ENCODE results near the gene ATP6V0A1. TPM values are rescaled to one million over a fixed set of nuclear protein-coding genes. Genes with fewer than 3 reads are reported as not detected.

ATP6V0A1 gene
- total RNA-seq, 1 donor from 2014 or later, result 44.1 TPM

DNA sequence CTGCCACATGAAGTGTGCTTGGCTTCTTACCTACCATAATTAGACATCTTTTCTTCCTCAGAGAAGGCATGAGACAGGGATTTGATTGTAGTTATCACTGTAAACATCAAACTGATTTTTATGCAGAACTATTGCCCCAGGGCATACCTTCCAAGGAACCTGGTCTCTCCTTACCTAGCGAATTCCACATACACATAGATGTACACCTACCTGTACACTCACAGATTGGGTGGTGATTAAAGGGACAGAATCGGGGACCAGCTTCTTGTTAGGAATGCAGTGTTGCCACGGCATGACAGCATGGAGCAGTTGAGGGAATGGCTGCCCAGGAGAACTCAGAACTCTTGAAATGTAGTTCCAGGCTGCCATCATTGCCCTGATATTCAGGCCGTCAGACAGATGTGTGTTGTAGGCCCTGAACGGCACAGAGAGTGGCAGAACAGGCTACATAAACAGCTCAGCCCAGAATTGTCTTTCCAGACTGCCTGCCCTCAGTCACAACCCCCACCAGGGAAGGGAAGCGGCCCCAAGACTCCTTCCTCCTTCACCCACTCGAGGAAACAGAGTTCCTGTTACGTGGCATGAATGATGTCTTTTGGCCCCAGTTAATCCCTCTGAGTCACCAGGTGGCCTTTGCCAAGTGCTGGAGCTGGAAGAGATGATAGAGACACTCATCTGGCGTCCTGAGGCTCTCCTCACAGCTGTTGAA, 59.5 kb downstream of the ATP6V0A1 start:
- peak; percentile 95 for DNase-seq (ENCODE audit: extremely low read depth, low read depth, low spot score)

DNA sequence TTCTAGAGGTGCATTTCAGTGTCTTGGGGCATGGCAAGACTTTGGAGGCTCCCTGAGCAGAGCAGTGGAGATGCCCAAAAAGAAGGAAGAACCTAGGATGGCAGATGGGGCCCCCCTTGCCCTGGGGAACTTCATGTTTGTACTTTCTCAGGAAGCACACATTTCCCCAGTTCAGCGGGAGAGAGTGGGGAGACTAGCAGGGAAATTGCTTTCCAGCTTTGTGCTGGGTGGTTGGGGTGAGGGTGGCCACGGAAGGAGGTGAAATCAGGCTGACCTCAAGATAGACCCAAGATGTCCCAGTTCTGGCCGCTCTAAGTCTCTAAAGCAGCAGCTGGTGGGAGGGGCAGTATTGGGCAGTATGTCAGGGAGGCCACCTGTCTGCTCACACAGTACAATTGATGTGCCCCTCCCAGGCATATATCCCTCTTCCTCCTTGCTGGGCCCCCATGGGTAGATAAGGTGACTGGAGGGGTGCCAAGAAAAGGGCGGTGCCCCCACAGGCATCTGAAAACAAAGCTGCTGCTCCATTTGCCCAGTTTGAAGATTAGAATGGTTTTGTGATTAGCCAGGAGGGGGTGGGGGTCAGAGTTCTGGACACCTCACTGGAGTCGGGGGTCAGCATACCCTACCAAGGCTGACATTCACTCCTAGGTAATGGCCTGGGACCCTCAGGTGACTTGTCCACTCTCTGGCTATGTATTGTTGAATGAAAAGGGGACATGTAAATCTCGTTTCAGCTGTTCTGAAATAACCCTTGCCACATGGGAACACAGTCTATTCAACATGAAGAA, 60.3 kb downstream of the ATP6V0A1 start:
- peak; percentile 57 for DNase-seq (ENCODE audit: extremely low read depth, low read depth, low spot score)

DNA sequence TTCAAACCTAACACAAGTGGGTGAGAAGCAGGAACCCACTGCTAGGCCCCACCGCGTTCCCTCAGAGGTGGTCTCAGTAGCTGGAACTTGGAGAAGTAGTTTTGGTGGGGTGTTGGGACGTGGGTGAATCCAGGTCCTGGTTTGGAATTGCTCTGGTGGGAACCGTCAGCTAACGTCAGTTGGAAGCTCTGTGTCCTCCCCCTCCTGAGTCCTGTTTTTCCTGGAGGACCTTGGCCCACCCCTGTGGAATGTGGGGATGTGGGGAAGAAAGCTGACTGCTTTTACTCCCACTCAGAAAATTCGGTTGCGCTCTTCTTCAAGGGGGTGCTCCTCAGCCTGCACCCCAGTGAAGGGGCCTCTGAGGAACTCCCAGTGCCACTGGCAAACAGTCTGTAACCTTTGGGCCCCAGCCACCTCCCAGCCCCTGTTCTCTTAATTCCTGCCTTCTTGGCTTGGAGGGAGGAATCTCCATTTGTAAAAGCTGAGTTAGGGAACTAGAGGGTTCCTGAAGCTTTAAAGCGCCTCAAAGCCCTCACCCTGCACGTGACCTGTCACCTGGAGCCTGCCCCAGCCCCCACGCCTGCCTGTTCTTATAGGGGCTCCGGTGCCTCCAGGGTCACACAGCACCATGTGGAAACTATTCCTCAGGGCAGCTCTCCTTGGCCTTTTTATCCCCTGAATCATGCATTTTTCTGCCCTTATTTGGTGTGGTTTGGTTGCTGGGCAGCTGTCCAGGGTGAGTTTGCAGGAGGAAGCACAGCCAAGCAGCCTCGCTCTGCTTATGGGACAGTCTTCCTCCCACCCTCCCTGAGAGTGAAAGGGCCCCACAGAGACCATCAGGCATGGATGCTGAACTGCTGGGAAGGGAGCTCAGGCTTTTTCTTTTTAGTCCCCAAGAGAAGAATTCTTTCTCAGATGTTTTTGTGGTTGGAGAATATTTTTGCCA, 61.1 kb downstream of the ATP6V0A1 start:
- DNase-seq (ENCODE audit: extremely low read depth, low read depth, low spot score), result peak; percentile 94

DNA sequence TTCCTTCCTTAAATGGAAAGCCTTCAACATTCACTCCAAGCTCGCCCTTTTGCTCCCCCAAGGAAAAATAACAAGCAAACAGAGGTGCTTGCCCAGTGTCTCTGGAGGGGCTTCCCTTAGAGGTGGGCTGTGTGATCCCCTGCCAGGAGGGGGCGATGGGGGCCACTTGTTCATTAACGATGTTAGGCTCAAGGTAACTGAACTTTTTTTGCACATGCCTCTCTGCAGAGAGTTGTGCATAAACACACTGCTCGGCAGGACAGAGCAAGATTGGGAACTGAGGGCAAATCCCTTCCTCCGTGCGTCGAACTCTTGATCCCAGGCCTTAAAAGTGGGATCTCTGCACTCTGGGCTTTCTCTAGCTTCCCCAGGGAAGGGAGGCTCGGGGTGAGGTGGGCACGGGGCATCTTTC, 61.9 kb downstream of the ATP6V0A1 start:
- no peak for DNase-seq (ENCODE audit: extremely low read depth, low read depth, low spot score)

DNA sequence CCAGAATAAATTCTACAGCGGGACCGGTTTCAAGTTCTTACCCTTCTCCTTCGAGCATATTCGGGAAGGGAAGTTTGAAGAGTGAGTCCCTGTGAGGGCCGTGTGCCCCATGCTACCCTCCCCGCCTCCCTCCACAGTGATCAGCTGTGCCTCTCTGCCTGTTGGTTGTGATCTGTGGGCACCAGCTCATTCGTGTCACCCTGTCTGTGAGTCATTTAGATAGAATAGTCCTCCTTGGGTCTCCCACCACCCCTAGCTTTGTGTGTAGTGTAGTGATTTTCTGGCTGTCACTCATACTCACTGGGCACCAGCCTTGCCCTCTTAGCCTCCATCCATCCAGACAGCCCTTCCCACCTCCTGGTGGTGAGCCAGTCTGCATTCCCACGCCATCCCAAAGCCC, 62.4 kb downstream of the ATP6V0A1 start:
- DNase-seq (ENCODE audit: extremely low read depth, low read depth, low spot score), result no peak

DNA sequence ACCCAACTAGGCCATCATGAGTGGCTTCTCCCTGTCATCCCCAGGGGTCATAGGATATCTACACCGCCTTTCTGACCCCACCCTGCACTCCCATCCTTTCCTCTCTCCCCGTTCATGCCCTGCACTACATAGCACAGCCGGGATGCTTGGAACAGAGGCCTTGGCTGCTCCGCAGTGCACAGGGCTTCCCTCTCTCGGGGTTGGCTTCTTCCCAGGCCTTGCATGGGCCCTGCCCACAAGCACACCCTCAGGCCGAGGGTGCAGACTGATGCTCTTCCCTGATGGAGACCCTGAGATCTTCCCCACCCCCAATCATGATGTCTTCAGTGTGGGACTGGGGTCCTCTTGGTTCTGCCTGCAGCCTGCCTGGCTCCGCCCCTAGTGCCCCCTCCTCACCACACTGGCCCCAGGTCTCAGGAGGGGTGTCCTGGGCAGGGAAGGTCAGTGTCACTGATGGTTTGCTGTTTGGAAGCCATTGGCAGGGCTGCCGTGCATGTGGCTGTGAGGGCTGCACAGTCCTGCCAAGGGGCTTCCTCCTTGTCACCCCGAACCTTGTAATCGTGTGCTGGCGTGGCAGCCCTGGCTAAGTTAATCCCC, 63.1 kb downstream of the ATP6V0A1 start:
- no peak for DNase-seq (ENCODE audit: extremely low read depth, low read depth, low spot score)

DNA sequence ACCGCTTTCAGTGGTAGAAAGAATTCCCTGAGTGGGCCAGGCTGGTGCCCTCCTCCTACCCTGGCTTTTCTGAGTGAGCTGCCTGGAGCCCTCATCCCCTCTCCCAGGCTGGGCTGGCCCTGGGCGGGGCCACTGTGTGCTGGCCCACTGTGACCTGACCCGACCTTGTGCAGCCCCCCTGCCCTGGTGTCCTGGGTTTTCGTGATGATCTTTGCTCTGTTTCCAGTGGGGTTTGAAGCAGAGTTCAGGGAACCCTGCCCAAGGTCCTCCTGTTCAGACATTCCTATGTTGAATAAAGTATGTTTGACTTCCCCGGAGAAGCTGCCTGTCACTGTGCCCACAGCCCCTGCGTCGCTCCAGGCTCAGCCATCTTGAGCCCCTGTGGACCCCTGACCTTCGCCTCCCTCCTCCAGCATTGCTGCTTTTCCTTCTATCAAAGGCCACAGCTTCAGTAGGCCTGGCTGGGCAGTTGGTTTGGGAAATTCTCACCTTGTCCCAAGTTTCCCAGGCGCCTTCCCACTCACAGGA, 63.6 kb downstream of the ATP6V0A1 start:
- DNase-seq (ENCODE audit: extremely low read depth, low read depth, low spot score), result no peak

DNA sequence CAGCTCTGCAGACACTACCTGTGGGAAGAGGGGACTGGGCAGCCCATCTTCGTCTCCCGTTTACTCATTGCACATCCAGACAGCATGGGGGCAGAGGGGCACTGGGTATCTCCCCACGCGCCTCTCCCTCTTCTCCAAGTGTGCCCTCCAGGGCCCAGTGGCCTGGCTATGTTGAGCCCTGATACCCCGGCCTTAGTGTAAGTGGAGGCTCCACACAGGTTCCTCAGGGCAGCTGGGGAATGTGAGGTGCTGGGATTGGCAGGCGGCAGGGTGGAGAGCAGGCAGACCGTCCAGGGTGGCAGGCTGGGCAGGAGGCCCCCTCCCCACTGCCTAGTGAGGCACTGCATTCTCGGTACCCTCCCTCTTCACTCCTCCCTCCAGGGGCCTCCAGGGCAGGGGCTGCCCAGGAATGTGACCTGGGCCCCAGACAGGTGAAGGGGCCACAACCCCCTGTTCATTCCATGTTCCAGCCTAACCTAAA, 64.2 kb downstream of the ATP6V0A1 start:
- no peak for DNase-seq (ENCODE audit: extremely low read depth, low read depth, low spot score)

DNA sequence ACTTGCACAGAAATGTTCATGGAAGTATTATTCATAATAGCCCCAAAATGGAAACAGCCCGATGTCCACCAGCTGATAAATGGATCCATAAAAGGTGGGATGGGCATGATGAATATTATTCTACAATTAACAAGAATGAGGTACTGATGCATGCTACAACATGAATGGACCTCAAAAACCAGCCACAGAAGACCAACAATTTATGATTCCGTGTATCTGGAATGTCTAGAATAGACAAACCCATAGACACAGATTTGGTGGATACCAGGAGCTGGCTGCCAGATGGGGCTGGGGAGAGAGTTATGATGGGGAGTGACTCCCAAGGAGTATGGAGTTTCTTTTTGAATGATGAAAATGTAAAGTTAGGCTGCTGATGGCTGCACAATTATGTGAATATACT, 66.5 kb downstream of the ATP6V0A1 start:
- no peak for DNase-seq (ENCODE audit: extremely low read depth, low read depth, low spot score)

DNA sequence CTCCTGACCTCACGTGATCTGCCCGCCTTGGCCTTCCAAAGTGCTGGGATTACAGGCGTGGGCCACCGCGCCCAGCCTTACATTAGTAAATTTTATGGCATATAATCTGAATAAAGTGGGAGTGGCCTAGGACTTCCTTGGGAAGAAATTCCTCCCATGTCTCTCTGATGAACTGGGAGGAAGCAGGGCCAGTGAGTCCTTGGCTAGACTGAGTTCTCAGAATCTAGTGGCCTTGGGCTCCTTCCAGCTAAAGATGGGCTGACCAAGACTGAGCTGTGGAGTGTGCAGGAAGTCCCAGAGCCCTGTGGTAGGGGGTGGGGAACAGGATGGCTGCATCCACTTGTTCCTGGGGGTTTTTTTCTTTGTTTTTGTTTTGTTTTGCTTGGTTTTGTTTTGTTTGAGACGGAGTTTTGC, 67.4 kb downstream of the ATP6V0A1 start:
- DNase-seq (ENCODE audit: extremely low read depth, low read depth, low spot score), result peak; percentile 71

DNA sequence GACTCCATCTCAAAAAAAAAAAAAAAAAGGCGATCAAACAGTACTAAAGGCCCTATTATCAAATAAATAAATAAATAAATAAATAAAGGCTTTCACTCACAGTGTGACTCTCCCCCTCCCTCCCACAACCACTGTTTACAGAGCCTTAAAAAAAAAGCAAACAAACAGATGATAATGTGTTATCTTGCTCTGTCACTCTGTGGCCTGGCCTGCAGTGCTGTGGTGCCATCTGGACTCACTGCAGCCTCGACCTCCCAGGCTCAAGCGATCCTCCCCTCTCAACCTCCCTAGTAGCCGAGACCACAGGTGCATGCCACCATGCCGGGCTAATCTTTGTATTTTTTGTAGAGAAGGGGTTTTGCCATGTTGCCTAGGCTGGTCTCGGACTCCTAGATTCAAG, 69.3 kb downstream of the ATP6V0A1 start:
- DNase-seq (ENCODE audit: extremely low read depth, low read depth, low spot score), result no peak

DNA sequence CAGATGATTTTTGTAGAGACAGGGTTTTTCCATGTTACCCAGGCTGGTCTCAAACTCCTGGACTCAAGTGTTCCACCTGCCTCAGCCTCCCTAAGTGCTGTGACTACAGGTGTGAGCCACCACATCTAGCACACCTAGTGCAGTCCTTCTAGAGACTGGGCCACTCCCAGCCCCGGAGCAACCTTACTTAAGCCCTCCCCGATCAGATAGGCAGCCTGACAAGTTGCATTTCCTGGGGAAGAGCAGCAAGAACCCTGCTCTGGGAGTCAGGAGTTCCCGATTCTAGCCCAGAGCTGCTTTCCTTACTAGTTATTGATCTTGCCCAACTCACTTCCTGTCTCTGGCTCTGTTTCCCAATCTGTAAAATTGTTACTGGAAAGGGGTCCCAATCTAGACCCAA, 70.4 kb downstream of the ATP6V0A1 start:
- DNase-seq (ENCODE audit: extremely low read depth, low read depth, low spot score), result no peak

DNA sequence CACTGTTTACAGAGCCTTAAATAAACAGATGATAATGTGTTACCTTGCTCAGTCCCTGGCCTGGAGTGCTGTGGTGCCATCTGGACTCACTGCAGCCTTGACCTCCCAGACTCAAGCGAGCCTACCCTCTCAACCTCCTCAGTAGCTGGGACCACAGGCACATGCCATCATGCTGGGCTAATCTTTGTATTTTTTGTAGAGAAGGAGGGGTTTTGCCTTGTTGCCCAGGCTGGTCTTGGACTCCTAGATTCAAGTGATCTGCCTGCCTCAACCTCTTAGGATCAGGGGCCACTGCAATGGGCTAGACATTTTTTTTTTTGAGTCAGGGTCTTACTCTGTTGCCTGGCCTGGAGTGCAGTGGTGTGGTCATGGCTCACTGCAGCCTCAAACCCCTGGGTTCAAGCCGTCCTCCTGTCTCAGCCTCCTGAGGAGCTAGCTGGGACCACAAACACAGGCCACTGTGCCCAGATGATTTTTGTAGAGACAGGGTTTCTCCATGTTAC, 72.3 kb downstream of the ATP6V0A1 start:
- DNase-seq (ENCODE audit: extremely low read depth, low read depth, low spot score), result no peak

DNA sequence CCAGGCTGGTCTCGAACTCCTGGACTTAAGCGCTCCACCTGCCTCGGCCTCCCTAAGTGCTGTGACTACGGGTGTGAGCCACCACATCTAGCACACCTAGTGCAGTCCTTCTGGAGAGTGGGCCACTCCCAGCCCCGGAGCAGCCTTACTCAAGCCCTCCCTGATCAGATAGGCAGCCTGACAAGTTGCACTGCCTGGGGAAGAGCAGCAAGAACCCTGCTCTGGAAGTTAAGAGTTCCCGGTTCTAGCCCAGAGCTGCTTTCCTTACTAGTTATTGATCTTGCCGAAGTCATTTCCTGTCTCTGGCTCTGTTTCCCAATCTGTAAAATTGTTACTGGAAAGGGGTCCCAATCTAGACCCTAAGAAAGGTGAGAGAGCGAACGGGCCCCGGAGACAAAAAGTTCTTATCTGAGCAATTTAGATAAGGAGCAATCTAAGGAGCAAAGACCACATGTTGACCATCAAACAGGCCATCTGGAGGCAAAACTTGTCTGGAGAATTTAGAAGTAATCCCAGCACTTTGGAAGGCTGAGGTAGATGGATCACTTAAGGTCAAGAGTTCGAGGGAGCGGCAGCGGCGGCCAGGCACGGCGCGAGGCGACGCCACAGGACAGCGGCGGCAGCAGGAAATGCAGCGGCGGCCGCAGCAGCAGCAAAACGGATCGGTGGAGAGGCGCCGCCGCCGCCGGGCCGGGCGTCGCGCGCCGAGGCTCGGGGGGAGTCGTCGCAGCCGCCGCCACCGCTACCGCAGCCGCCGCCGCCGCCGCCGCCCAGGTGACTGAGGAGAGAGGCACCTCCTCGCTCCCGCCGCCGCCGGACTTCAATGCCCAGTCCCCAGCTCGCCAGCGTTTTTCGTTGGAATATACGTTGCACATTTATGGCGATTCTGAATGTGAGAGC, 73.0 kb downstream of the ATP6V0A1 start:
- no peak for DNase-seq (ENCODE audit: extremely low read depth, low read depth, low spot score)

DNA sequence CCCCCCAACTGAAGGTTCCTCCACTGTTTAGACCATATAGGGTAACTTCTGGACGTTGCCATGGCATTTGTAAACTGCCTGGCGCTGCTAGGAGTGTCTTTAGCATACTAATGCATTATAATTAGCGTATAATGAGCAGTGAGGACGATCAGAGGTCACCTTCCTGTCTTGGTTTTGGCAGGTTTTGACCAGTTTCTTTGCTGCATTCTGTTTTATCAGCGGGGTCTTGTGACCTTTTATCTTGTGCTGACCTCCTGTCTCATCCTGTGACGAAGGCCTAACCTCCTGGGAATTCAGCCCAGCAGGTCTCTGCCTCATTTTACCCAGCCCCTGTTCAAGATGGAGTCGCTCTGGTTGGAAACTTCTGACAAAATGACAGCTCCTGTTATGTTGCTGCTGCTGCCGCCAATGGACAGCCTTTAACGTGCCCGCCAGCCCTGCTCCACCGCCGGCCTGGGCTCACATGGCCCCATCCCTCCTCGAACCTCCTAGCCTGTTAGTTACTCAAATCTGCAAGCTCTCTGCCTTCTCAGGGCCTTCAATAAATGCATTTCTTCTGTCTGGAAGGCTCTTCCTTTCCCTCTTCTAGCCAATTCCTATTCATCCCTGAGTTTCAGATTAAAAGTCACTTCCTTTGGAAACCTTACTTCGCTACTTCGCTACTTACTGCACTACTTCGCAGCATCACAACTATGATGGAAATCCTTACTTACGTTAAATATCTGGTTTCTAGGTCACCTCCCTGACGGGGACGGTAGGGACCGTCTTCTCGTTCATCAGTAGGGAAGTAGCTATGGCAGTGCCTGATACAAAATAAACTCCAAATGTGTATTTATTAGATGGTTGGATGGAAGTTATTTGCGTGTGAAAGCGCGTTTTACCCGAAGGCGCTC, 76.7 kb downstream of the ATP6V0A1 start:
- no peak for DNase-seq (ENCODE audit: extremely low read depth, low read depth, low spot score)

DNA sequence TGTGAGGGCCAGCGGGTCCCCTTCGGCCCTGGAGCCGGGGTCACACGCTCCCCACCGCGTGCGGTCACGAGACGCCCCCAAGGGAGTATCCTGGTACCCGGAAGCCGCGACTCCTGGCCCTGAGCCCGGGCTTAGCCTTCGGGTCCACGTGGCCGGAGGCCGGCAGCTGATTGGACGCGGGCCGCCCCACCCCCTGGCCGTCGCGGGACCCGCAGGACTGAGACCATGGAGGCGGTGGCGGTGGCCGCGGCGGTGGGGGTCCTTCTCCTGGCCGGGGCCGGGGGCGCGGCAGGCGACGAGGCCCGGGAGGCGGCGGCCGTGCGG, 77.3 kb downstream of the ATP6V0A1 start, which contains the start of gene NAGLU:
Gene NAGLU (plus strand): TSS at position 194 of the 324 bp plus-strand sequence. CDS start 32 bp downstream, at position 226.
- DNase-seq (ENCODE audit: extremely low read depth, low read depth, low spot score), result no peak

DNA sequence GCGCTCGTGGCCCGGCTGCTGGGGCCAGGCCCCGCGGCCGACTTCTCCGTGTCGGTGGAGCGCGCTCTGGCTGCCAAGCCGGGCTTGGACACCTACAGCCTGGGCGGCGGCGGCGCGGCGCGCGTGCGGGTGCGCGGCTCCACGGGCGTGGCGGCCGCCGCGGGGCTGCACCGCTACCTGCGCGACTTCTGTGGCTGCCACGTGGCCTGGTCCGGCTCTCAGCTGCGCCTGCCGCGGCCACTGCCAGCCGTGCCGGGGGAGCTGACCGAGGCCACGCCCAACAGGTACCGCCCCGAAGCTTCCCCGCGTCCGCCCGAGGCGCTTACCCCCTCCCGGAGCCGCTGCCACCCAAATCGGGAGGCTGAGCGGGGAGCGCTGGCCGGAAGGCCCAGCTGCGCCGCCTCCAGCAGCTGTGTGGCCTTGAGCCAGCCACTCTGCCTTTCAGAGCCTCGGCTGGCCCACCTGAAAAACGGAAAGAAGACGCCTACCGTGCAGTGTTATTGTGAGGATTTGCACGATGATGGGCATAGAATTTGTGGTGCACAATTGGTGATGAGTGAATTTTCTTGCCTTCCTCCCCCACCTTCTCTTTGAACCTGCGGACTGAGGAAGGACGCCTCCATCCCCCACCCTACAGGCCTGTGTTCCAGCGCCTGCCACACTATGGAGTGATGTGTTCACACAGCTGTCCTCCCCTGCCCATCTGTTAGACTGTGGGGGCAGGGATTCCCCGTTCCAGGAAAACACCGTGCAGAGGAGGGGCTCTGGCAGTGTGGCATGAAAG, 77.9 kb downstream of the ATP6V0A1 start:
- DNase-seq (ENCODE audit: extremely low read depth, low read depth, low spot score), result no peak
